ENCODE results near the gene TGIF2. TPM values are rescaled to one million over a fixed set of nuclear protein-coding genes. Genes with fewer than 3 reads are reported as not detected.

The TGIF2 gene
- total and polyA plus RNA-seq, 10 donors: 13.6 to 38.2 (median 28.8) TPM

DNA sequence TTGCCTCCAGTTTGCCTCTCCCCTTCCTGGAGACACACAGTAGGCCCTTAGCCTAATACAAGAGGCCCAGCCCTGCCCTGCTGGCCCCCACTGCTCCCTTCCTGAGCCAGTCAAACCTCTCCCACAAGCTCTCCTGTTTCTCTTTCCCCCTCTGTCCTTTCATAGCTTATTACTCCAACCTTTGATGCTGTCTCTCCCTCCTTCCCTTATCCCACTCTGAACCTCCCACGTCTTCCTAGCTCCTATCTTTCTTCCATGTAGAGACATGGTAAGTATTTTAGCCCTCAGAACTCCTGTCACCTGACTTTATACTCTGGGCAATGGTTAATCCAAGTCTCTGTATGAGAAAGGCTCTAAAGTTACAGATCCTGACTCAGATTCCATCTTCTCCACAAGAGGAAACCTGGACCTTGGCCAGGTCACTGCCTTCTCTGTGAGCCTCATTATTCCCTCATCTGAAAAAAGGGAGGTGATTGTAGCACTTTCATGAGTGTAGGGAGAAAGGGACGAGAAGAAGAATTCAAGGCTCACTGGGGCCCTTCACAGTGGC is 6.7 kb downstream of the TGIF2 start:
- intact Hi-C loops (cut with DNase I; ENCODE audit: low total_unique reads): no loop called here

DNA sequence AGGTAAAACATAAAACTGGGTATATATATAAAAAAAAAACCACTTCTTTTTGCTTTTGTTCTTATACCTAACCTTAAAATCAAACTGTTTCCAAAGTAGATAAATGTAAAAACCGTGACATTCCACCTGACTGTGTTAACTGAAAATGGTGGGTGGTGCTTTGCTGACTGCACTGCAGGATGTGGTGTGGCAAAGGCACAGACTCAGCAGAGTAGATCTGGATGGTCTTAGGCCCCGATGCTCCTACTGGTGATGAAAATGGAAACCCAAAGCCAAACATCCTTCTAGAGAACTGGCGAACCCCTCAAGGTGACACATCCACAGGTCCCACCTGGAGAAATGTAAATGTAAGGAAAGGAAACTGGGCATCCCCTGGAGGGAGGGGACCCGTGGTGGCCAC is 8.9 kb downstream of the TGIF2 start:
- intact Hi-C loops (cut with DNase I; ENCODE audit: low total_unique reads): no loop called here
- Histone ChIP-seq H3K27me3 (replicated peaks in 1 of 7) (no peaks in the 10 kb centered on the region), H3K9me3 (no peaks in the 10 kb centered on the region), H3K4me1 (peaks cover 0 to 20% (median 0%) of the 10 kb centered on the region in 6 donors), H3K36me3 (peaks cover 4 to 94% (median 48%) of the 10 kb centered on the region in 6 donors), H3K4me3 (no peak overlapping the region), H3K27ac (peak overlapping the region in 1 of 8 donors; percentile 8)
- TF ChIP-seq POLR2AphosphoS5 (IDR thresholded peaks at IDR 0.05) (no peak), POLR2A (IDR thresholded peaks at IDR 0.05) (no peak)
- TF ChIP-seq, protein P1, sequence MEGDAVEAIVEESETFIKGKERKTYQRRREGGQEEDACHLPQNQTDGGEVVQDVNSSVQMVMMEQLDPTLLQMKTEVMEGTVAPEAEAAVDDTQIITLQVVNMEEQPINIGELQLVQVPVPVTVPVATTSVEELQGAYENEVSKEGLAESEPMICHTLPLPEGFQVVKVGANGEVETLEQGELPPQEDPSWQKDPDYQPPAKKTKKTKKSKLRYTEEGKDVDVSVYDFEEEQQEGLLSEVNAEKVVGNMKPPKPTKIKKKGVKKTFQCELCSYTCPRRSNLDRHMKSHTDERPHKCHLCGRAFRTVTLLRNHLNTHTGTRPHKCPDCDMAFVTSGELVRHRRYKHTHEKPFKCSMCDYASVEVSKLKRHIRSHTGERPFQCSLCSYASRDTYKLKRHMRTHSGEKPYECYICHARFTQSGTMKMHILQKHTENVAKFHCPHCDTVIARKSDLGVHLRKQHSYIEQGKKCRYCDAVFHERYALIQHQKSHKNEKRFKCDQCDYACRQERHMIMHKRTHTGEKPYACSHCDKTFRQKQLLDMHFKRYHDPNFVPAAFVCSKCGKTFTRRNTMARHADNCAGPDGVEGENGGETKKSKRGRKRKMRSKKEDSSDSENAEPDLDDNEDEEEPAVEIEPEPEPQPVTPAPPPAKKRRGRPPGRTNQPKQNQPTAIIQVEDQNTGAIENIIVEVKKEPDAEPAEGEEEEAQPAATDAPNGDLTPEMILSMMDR (IDR thresholded peaks at IDR 0.05 in 8 of 11, conservative IDR thresholded peaks at IDR 0.05 in 3 of 11): no peak
- 70 to 79% (median 78%) methylated on average over 4 of the region's 4 CpGs for WGBS, 5 donors
- no peak for DNase-seq

More for the DNA sequence above, 6.7 kb downstream of the TGIF2 start:
- 84 to 98% (median 91%) methylated on average over 2 of the region's 2 CpGs for WGBS, 5 donors
- no peaks in the 10 kb centered on the region for H3K27me3 ChIP-seq (replicated peaks in 1 of 7)
- DNase-seq: no peak
- peaks cover 4 to 77% (median 45%) of the 10 kb centered on the region in 6 donors for H3K36me3 ChIP-seq
- H3K9me3 ChIP-seq: no peaks in the 10 kb centered on the region
- no peak overlapping the region for H3K4me3 ChIP-seq
- H3K4me1 ChIP-seq: peaks cover 7 to 32% (median 16%) of the 10 kb centered on the region in 6 donors
- no peak overlapping the region for H3K27ac ChIP-seq
- TF ChIP-seq POLR2AphosphoS5 (IDR thresholded peaks at IDR 0.05) (no peak), POLR2A (IDR thresholded peaks at IDR 0.05) (no peak)
- TF ChIP-seq, protein P1 (IDR thresholded peaks at IDR 0.05 in 8 of 11, conservative IDR thresholded peaks at IDR 0.05 in 3 of 11): no peak

DNA sequence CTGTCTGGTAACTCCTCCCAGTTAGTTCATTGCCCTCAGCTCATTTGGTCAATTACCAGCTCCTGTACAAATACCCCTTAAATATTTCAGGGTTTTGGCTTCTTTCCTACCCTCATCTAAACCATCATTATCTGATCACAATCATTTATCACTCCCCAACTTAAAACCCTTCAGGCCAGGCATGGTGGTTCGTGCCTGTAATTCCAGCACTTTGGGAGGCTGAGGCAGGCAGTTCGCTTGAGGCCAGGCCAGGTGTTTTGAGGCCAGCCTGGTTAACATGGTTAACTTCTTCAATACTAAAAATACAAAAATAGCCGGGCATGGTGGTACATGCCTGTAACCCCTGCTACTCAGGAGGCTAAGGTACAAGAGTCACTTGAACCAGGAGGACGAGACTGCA is 9.4 kb downstream of the TGIF2 start:
- Histone ChIP-seq H3K27ac (peak overlapping the region in 1 of 8 donors; percentile 8), H3K36me3 (peaks cover 4 to 92% (median 48%) of the 10 kb centered on the region in 6 donors)
- DNase-seq: no peak

DNA sequence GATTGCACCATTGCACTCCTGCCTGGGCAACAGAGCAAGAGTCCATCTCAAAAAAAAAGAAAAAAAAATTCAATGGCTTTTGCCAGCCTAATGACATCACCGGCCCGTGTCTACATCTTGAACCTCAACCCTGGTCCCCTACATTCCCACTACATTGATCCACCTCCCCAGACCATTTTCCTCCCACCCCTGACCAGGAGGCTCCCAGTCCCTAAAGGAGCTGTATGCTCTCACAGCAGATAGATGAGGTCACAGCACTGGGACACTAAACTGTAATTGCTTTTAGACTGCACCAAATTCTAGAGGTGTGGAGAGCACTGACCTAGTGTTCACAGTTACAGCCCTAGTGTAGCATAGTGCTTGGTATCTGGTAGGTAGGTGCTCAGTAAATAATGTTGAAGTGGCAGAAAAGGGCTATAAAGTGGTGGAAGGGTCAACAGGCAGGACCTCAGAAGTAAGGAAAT is 10.7 kb downstream of the TGIF2 start:
- peaks cover 4 to 93% (median 43%) of the 10 kb centered on the region in 6 donors for H3K36me3 ChIP-seq
- peaks cover 0 to 25% (median 0%) of the 10 kb centered on the region in 6 donors for H3K4me1 ChIP-seq
- H3K9me3 ChIP-seq: no peaks in the 10 kb centered on the region
- TF ChIP-seq, protein P1 (IDR thresholded peaks at IDR 0.05 in 8 of 11, conservative IDR thresholded peaks at IDR 0.05 in 3 of 11): no peak
- TF ChIP-seq POLR2AphosphoS5 (IDR thresholded peaks at IDR 0.05) (no peak), POLR2A (IDR thresholded peaks at IDR 0.05) (no peak)
- DNase-seq: no peak
- H3K4me3 ChIP-seq: no peak overlapping the region
- H3K27ac ChIP-seq: no peak overlapping the region
- intact Hi-C loops (cut with DNase I; ENCODE audit: low total_unique reads): no loop called here
- no peaks in the 10 kb centered on the region for H3K27me3 ChIP-seq (replicated peaks in 1 of 7)
- WGBS, 5 donors: 85 to 98% (median 97%) methylated on average over 2 of the region's 2 CpGs

More for the DNA sequence above, 9.4 kb downstream of the TGIF2 start:
- Histone ChIP-seq H3K9me3 (no peaks in the 10 kb centered on the region), H3K27me3 (replicated peaks in 1 of 7) (no peaks in the 10 kb centered on the region), H3K4me1 (peaks cover 0 to 20% (median 0%) of the 10 kb centered on the region in 6 donors), H3K4me3 (no peak overlapping the region)
- WGBS, 5 donors: 90 to 97% (median 94%) methylated on average over 4 of the region's 4 CpGs
- TF ChIP-seq POLR2A (IDR thresholded peaks at IDR 0.05): no peak
- TF ChIP-seq POLR2AphosphoS5 (IDR thresholded peaks at IDR 0.05): no peak
- TF ChIP-seq, protein P1 (IDR thresholded peaks at IDR 0.05 in 8 of 11, conservative IDR thresholded peaks at IDR 0.05 in 3 of 11): no peak
- intact Hi-C loops (cut with DNase I; ENCODE audit: low total_unique reads): no loop called here
